ENCODE results near the gene TBCD.
A peak's percentile ranks its signal among the peaks of the same experiment; 100 is the strongest.

TBCD gene

DNA sequence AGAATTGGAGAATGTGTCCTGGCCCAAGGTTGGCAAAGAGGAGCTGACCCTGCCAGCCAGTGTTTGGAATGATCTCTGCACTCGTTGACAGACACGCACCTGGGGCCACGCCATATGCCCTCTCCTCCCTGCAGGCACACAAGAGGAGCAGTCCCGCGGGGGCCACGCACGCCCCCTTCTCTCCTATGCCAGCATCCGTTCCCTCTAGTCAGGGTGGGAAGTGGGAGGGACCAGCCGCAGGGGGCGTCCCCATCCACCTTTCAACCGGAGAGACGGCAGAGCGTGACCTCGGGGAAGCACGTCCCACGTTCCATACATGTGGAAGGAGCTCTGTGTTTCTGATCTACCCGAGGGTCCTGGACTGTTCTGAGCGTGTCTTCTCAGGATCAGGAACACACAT lies 174.9 kb downstream of the TBCD start:
- Mint-ChIP-seq H3K4me3 (no peak overlapping the region), H3K36me3 (peaks cover 64% of the 10 kb centered on the region)
- no peak for ATAC-seq

DNA sequence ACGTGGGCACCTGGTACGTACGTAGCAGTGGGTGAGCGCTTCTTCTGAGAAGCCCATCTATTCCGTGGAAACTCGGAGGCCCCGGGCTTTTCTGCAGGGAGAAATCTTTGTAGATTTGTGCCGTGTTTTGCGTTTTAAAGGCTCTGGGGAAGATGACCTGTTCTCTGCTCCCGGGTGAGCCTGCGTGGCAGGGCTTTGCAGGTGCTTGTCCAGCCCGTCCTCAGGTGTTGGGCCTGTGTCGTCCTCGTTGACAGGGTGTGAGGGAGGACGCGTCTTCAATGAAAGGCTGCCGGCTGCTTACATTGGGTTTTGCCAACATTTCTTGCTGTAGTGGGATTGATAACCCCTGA lies 175.4 kb downstream of the TBCD start:
- Mint-ChIP-seq H3K27ac (no peak overlapping the region), H3K36me3 (peaks cover 65% of the 10 kb centered on the region), H3K4me3 (no peak overlapping the region), H3K4me1 (no peaks in the 10 kb centered on the region), H3K9me3 (no peaks in the 10 kb centered on the region)
- ATAC-seq (no peak), DNase-seq (ENCODE audit: low spot score in 2 of 2) (no peak)

More for the DNA sequence above, 174.9 kb downstream of the TBCD start:
- Mint-ChIP-seq H3K27ac (peak overlapping the region; percentile 56), H3K9me3 (no peaks in the 10 kb centered on the region), H3K4me1 (no peaks in the 10 kb centered on the region)
- DNase-seq (ENCODE audit: low spot score in 2 of 2) = no peak

DNA sequence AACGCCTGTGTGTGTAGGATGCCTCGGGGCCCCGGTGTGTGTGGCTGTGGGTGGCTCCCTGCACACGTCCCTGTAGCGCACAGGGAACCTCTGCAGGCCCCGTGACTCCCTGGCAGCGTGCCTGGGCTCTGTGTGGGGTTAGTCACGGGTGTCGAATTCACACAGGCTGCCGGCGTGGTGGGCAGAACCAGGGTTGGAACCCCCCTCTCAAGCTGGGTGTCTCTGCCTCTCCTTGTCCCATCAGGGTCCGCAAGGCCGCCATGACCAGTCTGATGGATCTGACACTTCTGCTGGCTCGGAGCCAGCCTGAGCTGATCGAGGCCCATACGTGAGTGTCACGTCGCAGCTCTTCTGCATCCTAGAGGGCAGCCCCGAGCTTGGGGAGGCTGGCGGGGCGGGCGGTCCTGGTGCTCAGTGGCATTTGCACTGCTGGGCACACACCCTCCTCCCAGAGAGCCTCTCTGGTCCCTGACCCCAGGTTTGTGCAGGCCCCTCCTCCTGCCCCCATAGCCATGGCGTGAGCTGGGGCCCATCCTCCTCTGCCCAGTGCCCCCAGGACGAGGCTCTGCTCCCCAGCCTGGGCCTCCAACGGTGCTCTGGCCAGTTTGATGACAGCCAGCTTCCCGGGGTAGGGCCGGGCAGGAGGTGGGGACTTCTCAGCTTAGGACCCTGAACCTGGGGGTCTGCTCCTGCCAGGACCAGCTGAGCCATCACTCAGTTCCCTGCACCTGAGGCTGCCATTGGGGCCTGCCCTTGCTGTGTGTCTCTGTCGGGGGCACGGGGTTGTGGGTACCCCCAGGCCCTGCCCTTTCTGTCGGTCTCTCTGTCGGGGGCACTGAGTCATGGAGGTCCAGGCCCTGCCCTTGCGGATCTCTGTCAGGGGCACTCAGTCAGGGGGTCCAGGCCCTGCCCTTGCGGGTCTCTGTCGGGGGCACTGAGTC lies 176.1 kb downstream of the TBCD start:
- Mint-ChIP-seq H3K9me3 (no peaks in the 10 kb centered on the region), H3K4me3 (no peak overlapping the region), H3K36me3 (peaks cover 65% of the 10 kb centered on the region), H3K4me1 (no peaks in the 10 kb centered on the region), H3K27ac (no peak overlapping the region)
- ATAC-seq (no peak), DNase-seq (ENCODE audit: low spot score in 2 of 2) (no peak)

DNA sequence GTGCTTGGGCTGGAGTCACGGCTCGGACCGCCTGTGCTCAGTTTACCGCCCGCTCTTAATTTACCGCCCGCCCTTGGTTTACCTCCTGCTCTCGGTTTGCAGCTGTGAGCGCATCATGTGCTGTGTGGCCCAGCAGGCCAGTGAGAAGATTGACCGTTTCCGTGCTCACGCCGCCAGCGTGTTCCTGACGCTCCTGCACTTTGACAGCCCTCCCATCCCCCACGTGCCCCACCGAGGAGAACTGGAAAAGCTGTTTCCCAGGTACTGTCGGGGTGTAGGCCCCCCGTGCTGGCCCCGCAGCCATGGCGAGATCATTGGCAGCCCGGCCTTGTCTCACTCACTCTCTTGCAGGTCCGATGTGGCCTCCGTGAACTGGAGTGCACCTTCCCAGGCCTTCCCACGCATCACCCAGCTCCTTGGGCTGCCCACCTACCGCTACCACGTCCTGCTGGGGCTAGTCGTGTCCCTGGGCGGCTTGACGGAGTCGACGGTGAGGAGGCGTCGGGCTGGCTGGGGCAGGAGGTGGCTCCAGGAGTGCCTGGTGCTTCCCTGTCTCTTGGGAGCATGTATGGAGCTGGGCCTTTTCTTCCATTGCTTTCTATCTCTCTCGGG lies 177.3 kb downstream of the TBCD start:
- Mint-ChIP-seq H3K36me3 (peaks cover 70% of the 10 kb centered on the region), H3K27ac (no peak overlapping the region), H3K9me3 (no peaks in the 10 kb centered on the region), H3K4me1 (no peaks in the 10 kb centered on the region), H3K4me3 (no peak overlapping the region)
- ATAC-seq = no peak
- no peak for DNase-seq (ENCODE audit: low spot score in 2 of 2)

DNA sequence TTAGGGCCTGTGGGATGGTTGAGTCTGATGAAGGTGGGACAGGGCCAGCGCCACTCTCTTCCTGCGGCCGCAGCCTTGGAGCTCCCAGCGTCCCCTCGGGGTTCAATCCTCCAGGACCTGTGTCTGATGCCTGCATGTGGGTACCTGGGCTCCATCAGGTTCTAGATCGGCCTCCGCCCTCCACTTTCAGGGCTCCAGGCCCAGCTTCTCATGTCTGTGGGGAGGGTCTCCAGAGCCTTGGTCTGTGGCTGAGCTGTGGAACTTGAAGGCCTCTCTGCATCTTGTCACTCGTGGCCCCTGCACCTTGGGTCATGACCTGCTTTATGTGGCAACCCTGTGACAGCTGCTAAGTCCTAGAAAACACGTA lies 177.8 kb downstream of the TBCD start:
- H3K36me3 Mint-ChIP-seq = peaks cover 70% of the 10 kb centered on the region
- ATAC-seq = no peak
- no peaks in the 10 kb centered on the region for H3K4me1 Mint-ChIP-seq
- H3K4me3 Mint-ChIP-seq = no peak overlapping the region
- H3K27ac Mint-ChIP-seq = no peak overlapping the region
- no peaks in the 10 kb centered on the region for H3K9me3 Mint-ChIP-seq
- no peak for DNase-seq (ENCODE audit: low spot score in 2 of 2)

DNA sequence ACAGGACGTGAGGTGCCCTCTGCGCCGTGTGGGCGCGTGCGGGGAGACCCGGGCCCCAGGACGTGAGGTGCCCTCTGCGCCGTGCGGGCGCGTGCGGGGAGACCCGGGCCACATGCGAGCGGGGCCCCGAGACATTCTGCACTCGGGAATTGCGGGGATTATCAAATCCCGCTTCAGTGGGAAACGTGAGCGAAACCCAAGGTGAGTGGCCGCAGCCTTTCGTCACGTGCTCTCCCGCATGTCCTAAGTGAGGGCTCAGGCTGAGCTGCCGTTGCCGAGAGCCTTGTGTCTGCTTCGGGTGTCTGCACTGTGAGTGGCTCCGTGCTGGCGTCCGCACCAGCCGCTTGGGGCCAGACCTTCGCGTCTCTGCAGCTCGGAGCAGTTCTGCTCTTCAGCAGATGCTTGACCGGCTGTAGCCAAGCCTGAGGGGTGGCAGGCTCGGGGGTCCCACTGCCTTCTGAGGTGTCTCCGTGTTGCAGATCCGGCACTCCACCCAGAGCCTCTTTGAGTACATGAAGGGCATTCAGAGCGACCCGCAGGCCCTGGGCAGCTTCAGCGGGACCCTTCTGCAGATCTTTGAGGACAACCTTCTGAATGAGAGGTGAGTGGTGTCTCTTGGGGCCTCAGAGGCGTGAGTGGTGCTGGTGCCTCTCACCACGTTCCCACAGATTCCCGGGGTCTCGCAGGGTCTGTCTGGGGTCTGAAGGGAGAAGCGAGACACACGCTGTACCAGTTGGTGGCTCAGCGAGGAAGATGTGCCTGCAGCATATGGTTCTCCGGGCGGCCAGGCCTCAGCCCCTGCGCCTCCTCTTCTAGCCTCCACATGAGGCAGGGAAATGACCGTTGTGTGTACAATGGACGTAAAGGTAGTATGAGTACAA lies 178.4 kb downstream of the TBCD start:
- Mint-ChIP-seq H3K36me3 (peaks cover 70% of the 10 kb centered on the region), H3K27ac (no peak overlapping the region), H3K4me1 (no peaks in the 10 kb centered on the region), H3K9me3 (no peaks in the 10 kb centered on the region), H3K4me3 (no peak overlapping the region)
- DNase-seq (ENCODE audit: low spot score in 2 of 2) (no peak), ATAC-seq (no peak)

DNA sequence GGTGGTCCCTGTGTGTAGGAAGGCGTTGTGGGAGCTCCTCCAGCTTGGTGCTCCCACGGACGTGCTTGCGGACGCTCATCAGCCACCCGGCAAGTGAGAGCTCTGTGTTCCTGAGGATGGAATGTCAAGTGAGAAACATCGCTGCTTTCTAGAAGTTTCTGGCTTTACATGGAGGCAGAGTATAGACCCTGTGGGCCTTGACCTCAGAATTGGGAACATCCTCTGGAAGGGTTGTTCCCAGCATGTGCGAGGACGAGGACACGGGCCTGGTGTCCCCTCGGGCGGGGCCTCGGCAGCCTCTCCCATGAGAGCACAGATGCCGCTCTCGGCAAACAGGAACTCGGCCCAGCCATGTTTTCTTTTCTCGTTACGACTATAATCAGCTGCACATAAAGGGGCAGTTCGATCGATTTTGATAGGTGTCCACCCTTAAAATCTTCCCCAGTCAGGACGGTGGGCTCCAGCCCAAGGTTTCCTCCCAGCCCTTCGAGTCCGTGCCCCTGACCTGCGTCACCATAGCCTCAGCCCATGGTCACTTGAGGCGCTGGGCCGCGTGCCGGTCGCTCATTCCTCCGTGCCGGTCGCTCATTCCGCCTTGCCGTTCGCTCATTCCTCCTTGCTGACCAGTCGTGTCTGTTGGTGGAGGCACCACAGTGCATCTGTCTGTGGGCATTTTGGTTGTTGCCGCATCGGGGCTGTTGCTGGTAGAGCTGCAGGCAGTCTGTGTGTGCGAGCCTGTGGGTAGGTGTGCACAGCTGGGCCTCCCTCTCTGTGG lies 179.2 kb downstream of the TBCD start:
- Mint-ChIP-seq H3K36me3 (peaks cover 75% of the 10 kb centered on the region), H3K9me3 (no peaks in the 10 kb centered on the region), H3K4me1 (no peaks in the 10 kb centered on the region), H3K4me3 (no peak overlapping the region), H3K27ac (no peak overlapping the region)
- no peak for DNase-seq (ENCODE audit: low spot score in 2 of 2)
- ATAC-seq = no peak

DNA sequence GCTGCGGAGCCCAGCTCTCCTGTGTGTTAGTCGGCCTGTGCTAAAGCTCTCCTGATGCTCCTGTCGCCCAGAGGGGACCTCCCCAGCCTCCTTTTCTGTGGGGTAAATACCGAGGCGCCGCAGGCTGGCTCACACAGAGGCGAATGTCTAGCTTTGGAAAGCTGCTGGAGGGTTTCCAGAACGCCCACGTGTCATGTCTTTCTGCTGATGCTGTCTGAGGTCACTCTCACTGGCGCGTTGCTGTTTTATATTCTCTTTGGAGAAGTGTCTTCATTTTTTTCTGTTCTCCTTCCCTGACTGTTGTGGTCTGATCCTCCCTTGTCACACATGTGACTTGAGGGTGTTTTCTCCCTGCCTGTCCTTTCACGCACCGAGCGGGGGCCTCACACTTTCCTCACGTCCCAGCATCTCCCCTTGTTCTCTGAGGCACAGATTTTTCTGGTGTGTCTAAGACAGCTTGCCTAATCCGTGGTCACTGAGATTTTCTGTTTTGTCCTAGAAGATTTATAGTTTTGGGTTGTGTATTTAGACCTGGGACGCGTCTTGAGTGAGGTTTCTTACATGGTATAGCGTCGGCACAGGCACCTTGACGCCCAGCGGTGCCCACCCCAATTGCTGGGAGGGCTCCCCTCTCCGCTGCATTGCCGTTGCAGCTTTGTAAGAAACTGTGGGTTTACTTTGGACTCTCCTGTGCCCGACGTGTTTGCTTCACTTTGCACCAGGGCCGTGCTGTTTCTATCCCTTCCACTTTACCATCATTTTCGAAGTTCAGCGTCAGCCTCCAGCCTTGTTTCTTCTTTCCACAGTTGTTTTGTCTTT lies 180.0 kb downstream of the TBCD start:
- no peaks in the 10 kb centered on the region for H3K4me1 Mint-ChIP-seq
- ATAC-seq (no peak), DNase-seq (ENCODE audit: low spot score in 2 of 2) (no peak)
- H3K36me3 Mint-ChIP-seq = peaks cover 76% of the 10 kb centered on the region
- peak overlapping the region; percentile 29 for H3K27ac Mint-ChIP-seq
- no peaks in the 10 kb centered on the region for H3K9me3 Mint-ChIP-seq
- H3K4me3 Mint-ChIP-seq = no peak overlapping the region

DNA sequence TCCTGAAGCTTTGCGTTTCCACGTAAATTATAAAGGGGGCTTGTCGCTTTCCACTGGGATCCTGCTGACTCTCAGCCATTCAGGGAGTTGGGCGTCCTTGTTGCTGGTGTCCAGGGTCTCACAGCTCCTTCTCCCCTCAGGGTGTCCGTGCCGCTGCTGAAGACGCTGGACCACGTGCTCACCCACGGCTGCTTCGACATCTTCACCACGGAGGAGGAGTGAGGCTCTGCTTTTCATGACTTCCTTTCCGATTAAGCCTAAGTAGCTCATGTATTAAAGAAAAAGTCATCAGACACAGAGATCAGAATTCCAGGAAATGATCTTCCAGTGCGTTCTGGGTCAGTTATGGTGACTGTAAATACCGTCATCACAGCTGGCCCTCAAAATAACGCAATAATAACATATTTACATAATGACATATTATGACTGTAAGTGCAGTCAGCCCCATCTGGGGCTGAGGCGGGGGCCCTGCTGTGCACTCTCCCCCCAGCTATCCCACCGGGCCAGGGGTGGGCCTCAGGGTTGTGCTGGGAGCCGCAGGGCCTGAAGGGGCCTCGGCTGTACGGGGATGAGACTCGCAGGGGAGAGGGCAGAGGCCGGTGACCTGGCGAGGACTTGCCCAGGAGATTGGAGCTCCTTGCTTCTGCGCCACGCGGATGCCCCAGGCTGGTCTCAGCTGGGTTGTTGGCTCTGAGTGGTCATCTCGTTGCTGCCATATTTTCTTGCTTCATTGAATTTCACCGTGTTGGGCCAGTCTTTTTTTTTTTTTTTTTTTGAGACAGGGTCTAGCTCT lies 180.8 kb downstream of the TBCD start:
- no peaks in the 10 kb centered on the region for H3K4me1 Mint-ChIP-seq
- ATAC-seq (no peak), DNase-seq (ENCODE audit: low spot score in 2 of 2) (no peak)
- peak overlapping the region; percentile 29 for H3K27ac Mint-ChIP-seq
- no peaks in the 10 kb centered on the region for H3K9me3 Mint-ChIP-seq
- H3K4me3 Mint-ChIP-seq = no peak overlapping the region
- H3K36me3 Mint-ChIP-seq = peaks cover 83% of the 10 kb centered on the region

DNA sequence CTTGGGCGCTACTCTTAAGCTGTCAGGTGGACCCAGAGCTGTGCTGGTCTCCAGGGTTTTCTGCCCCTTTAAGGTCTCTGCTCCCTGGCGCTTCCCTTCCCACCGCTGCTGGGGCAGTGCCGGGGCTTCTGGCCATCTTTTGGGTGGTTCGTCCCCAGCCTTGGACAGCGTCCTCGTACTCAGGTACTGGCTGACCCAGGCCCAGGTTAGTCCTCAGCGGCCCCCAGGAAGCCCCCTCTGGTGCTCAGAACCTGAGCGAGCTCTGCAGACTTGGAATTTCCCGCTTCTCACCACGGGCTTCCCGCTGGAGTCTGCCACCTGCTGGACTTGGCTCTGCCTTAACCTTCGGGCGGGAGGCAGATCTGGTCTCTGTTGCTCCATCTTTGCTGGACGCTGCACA lies 182.0 kb downstream of the TBCD start:
- no peak overlapping the region for H3K27ac Mint-ChIP-seq
- DNase-seq (ENCODE audit: low spot score in 2 of 2) (no peak), ATAC-seq (no peak)
- peaks cover 93% of the 10 kb centered on the region for H3K36me3 Mint-ChIP-seq
- H3K4me1 Mint-ChIP-seq = no peaks in the 10 kb centered on the region
- no peak overlapping the region for H3K4me3 Mint-ChIP-seq
- H3K9me3 Mint-ChIP-seq = no peaks in the 10 kb centered on the region

DNA sequence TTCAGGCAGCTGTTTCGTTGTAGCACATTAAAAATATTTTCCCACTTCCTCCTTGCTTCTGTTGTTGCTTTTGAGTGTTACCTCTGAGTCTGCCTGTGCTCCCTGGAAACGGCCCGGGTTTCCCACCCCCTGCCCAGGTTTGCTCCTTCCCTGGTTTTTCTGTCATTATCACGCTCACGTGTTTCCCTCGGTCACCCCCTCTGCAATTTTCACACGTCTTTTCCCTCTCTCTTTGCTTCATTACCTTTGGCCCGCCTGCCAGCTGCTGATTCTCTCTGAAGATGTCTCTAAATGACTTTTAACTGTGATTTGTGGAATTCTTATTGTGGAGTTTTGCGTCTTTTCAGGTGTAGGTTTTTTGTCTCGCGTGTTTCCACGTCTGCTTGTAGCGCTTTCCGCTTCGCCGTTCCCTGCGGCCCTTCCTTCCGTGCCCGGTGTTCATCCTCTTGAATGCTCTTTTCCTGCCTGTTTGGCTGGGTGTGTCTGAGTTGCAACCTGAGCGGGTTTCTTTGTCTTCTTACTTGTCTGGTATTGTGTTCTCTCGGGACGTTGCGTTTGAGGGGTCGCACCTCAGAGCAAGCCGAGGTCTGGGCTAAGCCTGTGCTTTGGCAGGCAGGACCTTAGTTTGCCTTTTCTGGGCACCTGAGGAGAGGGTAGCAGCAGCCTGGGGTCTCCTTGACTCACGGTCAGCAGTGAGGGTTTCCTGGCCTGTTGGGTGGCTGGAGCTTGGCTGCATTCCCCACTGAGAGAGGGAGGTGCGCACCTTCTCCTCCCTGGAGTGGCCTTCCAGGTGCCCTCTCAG lies 184.3 kb downstream of the TBCD start:
- Mint-ChIP-seq H3K36me3 (peaks cover 94% of the 10 kb centered on the region), H3K4me3 (no peak overlapping the region), H3K27ac (peak overlapping the region; percentile 81), H3K9me3 (no peaks in the 10 kb centered on the region), H3K4me1 (no peaks in the 10 kb centered on the region)
- ATAC-seq = no peak
- no peak for DNase-seq (ENCODE audit: low spot score in 2 of 2)

DNA sequence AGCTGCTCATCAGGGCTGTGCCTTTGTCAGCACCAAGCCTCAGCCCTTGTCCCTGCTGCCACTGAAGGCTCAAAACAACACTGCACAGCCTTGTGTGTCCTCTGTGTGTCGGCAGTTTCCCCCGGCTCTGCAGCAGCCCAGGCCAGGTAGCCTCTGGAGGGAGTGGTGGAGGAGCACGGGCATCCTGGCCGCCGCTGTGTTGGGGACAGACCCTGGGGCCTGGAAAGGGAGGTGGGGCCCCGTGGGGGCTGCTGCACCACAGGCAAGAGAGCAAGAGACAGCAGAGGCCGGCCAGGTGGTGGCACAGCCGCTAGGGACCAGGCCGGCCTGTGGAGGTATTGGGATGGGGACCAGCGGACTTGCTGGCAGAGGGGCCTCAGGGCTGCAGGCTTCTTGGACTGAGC lies 184.9 kb downstream of the TBCD start:
- no peak for DNase-seq (ENCODE audit: low spot score in 2 of 2)
- Mint-ChIP-seq H3K9me3 (no peaks in the 10 kb centered on the region), H3K4me3 (no peak overlapping the region), H3K4me1 (no peaks in the 10 kb centered on the region), H3K36me3 (peaks cover 94% of the 10 kb centered on the region), H3K27ac (peak overlapping the region; percentile 81)
- no peak for ATAC-seq
